AG20443 (cell line): ENCODE measurements around the gene ZBTB7C.

Experiments used
- DNase-seq: peaks from one replicate; pipeline ENCODE4 v3.0.0; 2012; ENCODE audit warnings: low spot score, mixed read lengths

ZBTB7C gene

GRCh38 chr18:47992976-47993375 lies 416.2 kb downstream of the ZBTB7C start:
- no peak for DNase-seq

- DNase-seq, result no peak
Measured at GRCh38 chr18:47992266-47992665, 416.9 kb downstream of the ZBTB7C start.

- no peak for DNase-seq
Measured at GRCh38 chr18:47990981-47991380, 418.2 kb downstream of the ZBTB7C start.

GRCh38 chr18:47987388-47987699 lies 421.8 kb downstream of the ZBTB7C start:
- no peak for DNase-seq

GRCh38 chr18:47986620-47987387 lies 422.4 kb downstream of the ZBTB7C start:
- no peak for DNase-seq

GRCh38 chr18:47985866-47986265 lies 423.3 kb downstream of the ZBTB7C start:
- DNase-seq, result no peak

- no peak for DNase-seq
Measured at GRCh38 chr18:47984991-47985390, 424.2 kb downstream of the ZBTB7C start.

DNA sequence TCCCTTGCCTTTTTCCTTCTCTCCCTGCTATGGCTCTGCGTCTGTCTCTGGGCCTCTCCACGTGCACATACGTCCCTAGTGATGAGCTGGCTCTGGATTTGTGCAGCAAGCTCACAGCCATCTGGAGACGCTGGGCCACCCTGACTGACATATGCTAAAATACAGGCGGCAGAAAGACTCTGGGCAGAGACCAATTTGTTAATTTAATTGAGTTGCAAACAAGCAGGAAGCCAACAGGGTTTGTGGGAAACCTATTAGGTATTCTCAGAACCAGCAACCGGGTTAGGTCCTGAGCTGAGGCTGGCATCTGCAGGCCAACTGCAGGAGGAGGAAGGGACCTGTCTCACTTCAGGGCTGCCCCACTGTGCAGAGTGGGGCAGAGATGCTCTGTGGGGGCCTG lies 425.2 kb downstream of the ZBTB7C start:
- DNase-seq, result no peak

GRCh38 chr18:47983055-47983454 lies 426.1 kb downstream of the ZBTB7C start:
- no peak for DNase-seq

- DNase-seq, result no peak
Measured at GRCh38 chr18:47981830-47982229, 427.4 kb downstream of the ZBTB7C start.

GRCh38 chr18:47981320-47981719 lies 427.9 kb downstream of the ZBTB7C start:
- DNase-seq, result no peak

- DNase-seq, result no peak
Measured at GRCh38 chr18:47979611-47980200, 429.5 kb downstream of the ZBTB7C start.

- DNase-seq, result no peak
Measured at GRCh38 chr18:47978603-47979002, 430.6 kb downstream of the ZBTB7C start.

DNA sequence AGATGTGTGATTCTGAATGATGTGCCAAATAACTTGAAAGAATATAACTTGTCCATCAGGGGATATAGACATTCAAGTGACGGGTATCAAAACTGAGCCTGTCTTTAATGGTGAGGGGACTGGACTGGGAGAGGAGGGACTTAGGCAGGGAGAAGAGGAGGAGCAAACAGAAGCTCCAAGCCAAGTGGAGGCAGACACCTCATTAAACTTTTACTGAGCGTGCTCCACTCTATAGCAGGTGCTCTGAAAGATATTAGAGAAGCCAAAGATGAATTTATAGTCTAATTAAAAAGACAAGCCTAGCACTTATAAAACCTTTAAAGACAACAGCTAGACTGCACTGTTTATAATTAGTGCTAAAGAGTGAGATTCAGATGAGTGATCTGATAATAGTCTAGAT lies 431.0 kb downstream of the ZBTB7C start:
- DNase-seq, result no peak
